GM21447 (cell line): Measurements from ENCODE around the gene MYO1C.
"Not testable (repeated sequence)": the region's sequence is repeated elsewhere in the genome, so short reads cannot be mapped to it uniquely, and the experiment has no call there.

Experiments used
- ATAC-seq: cut with Tn5 transposase; IDR thresholded peaks from one replicate; pipeline ENCODE4 v1.9.1; 2021; ENCODE audit not compliant: unreplicated experiment

MYO1C gene, protein sequence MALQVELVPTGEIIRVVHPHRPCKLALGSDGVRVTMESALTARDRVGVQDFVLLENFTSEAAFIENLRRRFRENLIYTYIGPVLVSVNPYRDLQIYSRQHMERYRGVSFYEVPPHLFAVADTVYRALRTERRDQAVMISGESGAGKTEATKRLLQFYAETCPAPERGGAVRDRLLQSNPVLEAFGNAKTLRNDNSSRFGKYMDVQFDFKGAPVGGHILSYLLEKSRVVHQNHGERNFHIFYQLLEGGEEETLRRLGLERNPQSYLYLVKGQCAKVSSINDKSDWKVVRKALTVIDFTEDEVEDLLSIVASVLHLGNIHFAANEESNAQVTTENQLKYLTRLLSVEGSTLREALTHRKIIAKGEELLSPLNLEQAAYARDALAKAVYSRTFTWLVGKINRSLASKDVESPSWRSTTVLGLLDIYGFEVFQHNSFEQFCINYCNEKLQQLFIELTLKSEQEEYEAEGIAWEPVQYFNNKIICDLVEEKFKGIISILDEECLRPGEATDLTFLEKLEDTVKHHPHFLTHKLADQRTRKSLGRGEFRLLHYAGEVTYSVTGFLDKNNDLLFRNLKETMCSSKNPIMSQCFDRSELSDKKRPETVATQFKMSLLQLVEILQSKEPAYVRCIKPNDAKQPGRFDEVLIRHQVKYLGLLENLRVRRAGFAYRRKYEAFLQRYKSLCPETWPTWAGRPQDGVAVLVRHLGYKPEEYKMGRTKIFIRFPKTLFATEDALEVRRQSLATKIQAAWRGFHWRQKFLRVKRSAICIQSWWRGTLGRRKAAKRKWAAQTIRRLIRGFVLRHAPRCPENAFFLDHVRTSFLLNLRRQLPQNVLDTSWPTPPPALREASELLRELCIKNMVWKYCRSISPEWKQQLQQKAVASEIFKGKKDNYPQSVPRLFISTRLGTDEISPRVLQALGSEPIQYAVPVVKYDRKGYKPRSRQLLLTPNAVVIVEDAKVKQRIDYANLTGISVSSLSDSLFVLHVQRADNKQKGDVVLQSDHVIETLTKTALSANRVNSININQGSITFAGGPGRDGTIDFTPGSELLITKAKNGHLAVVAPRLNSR

DNA sequence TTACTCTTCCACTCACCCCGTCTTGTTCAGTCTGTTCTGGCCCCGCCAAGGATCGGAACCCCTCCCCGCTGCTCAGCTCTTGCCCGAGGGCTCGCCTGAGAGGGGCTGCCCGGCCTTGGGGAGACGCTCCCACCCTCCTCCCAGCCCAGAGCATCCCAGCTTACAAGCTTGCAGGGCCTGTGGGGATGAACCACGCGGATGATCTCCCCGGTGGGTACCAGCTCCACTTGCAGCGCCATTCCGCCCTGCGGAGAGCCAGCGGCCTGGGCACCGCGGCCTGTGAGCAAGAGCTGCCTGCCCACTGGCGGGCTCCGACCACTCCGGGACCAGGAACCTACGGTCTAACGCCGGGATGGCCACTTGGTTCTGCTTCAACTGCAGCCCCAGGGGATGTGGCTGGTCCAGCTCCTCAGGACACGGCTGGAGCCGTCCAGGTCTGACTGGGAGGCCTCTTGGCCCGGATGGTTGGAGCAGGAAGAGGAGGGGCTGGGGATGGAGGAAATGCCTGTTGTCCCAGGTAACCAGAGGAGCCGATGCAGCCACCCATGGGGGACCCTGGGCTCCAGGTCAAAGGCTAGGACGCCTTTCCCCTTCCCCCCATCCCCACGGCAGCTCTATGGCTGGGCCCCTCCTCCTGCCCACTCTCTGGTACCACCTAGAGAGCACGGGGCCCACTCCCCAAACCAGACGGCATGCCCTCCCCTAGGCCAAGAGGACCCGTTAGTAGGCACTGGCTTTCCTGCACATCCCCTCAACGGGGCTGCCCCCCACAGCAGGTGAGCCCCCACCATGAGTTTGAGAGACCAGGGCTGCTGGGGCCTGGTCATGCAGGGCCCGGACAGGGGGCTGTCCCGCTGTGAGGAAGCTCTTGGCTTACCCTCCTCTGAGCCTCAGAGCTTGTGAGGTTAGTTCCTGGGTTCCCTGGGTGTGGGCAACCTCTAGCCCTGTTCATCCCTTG is at the start of gene MYO1C:
MYO1C (minus strand) TSS at position 438 of the 958 bp plus-strand sequence; CDS start at position 239, 199 bp downstream.
- ATAC-seq: no peak

DNA sequence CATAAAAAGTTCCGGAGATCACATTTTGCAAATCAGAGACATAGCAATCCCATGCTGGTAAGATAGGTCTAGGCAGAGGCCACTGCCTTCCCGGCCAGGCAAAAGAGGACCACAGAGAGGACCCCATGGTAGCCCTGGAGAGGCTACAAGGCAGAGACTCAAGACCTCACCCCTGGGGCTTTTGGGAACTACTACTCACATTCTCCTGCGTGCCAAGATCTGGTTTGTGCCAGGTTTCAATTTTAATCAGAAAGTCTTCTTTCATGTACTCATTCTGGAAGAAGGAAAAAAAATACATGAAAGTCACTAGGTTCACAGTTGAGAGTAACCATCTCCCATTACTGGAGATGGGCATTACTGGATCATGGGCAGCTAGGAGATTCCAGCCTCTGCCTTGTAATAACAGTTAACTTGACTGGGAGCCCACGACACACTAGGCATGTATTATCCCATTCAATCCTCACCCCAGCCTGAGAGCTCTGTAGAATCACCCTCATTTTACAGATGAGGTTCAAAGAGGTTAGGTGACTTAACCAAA is 49.0 kb upstream of the MYO1C start:
- ATAC-seq: no peak

DNA sequence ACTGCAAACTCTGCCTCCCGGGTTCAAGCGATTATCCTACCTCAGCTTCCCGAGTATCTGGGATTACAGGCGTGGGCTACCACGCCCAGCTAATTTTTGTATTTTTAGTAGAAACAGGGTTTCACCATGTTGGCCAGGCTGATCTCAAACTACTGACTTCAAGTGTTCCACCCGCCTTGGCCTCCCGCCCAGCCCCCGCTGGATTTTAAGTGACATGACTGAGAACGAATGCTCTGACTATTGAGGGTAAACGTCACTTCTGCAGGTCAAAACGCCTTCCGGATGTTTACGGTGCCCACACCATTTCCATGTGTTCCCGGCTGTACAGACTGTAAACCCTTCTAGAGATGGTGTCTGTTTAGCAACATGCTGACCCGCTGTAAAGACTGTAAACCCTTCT is 47.3 kb upstream of the MYO1C start:
- ATAC-seq: no peak

DNA sequence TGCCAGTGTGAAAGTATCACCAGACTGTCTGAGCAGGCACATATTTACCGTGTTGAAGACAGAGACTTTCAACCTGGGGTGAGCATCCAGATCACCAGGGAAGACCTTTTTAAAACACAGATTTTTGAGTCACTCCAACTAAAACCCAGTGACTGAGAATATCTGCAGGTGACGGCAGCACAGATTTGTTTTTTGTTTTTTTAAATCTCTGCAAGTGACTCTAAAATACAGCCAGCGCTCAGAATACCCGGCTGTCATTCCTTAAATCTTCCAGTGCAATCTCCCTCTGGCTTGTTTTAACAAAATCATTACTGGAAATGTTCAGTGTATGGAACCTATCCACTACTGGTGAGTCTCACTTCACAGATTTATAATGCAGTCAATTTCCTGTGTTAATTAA is 43.3 kb upstream of the MYO1C start:
- ATAC-seq: no peak

DNA sequence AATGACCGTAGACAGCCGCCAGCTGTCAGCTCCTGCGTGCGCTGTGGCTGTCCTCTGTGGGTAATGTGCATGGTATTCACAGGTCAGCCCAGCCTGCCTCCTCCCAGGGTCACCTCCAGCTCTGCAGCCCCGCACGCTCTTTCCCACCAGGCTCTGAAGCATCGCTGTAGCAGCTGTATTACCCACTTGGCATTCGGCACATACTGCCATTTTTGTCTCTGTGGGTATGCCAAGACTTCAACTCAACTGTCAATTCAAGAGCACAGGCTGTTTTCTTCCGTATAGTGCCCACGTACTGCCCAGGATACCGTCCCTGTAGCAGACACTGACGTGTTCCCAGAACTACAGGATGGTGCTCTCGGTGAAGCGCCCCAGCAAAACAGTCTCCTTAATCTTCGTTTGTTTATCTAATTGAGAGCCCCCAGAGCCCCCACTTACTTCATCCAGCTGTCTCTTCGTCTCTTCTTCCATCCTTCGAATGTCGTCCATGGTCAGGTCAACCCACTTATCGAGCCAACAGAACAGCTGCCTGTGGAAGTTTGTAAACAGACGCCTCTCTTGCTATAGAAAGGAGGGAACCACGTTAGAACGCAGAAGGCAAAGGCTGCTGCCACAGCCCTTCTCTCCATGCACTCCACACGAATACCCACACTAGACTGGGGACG is 41.3 kb upstream of the MYO1C start:
- no peak for ATAC-seq

DNA sequence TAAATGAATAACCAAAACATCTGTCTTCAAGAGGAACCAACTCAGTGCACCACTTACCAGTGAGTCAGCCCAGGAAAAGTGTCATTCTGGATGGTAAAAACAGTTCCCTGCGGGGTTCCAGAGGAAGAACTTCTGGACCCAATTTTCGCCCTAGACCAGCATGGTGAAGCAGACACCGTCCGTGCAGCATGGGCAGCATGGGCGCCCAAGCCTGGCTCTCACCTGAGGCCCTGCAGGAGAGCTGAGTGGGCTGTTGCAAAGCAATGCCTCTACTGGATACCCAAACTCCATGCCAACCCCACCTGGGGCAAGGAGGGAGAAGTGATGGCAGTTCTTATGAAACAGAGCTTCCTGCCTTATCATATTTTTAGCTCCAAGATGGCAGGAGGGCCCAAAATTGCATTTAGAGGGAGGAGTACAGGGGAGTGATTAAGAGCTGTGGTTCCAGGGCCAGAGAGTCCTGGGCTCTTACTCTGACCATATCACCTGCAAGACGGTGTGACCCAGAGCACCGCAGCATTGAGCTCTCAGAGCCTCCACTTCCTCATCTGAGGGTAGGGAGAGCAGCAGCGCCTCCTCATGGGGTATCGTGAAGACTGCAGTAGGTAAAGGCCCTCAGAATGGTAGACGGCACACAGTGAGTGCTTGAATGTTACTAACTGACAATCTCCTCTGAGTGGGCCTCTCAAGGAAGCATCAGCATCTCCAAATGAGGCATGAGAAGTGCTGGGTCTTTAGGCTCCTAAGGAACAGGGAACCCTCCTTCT is 40.5 kb upstream of the MYO1C start:
- ATAC-seq: no peak

DNA sequence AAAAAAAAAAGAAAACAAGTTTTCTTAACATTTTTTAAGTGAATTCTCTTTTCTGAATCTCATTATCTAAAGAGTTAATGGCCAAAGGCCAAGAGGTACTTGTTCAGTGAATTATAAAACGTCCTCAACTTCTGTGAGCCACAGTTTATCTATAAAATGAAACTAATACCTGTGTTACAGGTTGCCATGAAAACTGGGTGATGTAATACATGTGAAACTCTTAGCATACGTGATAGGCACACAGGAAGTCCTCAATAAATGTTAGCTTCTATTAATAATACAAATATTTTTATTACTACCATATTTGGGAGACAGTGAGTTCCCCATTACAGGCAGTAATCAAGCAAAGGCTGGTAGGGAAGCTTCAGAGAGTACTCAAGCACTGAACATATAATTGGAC is 37.4 kb upstream of the MYO1C start:
- no peak for ATAC-seq

DNA sequence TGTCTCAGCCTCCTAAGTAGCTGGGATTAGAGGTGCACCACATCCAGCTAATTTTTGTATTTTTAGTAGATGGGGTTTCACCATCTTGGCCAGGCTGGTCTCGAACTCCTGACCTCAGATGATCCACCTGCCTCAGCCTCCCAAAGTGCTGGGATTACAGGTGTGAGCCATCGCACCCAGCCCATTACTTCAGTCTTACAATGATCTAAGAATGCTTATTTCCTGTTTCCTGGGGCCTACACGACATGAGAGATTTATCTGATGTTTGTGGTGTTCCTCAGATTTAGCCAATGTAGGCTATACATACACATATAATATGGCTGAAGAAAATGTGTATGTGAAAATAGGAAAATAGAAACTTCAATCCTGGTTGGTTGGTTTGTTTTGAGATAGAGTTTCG is 34.4 kb upstream of the MYO1C start:
- ATAC-seq: not testable (repeated sequence)

DNA sequence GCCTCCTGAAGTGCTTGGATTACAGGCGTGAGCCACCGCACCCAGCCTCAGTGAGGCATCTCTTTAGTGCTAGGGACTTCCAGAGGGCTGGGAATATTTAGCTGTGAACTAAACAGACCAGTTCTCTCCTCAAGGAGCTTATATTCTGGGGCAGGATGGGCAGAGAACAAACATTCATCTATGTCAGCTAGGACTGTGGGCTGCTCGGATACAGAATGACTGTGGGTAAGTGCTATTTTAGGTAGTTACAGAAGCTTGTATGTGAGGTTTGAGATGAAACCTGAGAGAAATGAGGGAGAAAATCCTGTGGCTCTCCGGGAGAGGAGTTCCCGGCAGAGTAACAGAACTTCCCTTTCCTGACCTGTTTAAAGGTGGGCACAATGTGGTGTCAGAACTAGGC is 30.1 kb upstream of the MYO1C start:
- ATAC-seq: no peak

DNA sequence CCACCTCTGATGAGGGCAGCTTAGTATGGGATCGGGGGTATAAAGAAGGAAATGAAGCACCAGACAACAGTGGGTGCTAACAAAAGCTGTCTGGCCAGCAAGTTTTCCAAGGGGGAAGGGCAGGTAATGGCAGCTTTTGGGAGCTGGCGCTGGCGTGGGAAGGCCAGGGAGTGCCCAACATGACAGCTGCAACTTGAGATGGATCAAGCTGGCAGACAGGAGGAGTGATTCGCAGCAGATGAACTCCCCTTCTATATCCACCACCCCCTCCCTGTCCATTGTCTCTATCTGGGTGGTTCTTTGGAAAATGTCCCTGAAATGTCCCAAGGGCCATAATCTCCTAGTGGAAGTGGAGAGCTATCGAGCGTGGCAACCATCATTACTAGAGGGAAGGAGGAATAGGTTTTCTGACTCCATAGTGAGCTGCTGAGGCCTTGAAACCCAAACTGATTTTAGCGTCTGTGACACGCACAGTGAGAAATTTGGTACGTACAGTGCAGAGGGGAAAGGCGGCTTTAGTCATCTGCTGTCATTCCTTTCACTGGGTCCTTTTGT is 28.7 kb upstream of the MYO1C start:
- ATAC-seq: no peak

DNA sequence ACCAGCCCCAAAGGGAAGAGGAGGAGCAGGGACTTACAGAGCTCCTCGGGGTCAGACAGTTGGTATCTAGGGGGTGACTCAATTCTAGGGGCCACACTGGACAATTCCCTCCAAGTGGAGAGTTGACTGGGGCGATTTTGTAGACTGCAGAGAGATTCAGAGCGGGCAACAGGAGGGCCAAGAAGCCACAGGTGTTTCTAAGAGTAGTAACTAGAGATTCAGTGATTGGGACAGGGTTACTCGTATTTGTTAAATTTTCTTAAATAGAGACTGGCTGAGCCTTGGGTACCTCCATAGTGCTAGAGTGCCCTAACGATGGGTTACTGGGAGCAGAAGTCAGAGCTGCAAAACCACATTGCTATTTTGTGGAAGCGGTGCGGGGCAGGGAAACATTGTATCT is 27.2 kb upstream of the MYO1C start:
- ATAC-seq: no peak

DNA sequence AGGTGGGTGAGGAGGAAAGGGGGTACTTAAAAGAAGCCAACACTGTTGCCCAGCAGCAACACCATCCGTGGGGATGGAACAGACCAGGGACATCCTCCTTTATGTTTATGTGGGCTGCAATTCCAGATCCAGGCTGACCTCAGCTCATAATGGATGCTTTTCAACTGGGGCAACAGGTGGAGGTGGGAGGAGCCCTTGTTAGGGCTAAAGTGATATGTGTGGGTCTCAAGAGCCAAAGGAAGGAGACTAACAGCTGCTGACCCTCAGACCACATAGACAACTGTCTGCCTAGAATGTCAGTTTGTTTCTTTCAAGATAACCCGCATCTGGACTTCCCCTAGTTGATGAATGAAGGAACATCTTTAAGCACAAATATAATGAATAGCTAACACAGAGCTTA is 25.9 kb upstream of the MYO1C start:
- no peak for ATAC-seq

DNA sequence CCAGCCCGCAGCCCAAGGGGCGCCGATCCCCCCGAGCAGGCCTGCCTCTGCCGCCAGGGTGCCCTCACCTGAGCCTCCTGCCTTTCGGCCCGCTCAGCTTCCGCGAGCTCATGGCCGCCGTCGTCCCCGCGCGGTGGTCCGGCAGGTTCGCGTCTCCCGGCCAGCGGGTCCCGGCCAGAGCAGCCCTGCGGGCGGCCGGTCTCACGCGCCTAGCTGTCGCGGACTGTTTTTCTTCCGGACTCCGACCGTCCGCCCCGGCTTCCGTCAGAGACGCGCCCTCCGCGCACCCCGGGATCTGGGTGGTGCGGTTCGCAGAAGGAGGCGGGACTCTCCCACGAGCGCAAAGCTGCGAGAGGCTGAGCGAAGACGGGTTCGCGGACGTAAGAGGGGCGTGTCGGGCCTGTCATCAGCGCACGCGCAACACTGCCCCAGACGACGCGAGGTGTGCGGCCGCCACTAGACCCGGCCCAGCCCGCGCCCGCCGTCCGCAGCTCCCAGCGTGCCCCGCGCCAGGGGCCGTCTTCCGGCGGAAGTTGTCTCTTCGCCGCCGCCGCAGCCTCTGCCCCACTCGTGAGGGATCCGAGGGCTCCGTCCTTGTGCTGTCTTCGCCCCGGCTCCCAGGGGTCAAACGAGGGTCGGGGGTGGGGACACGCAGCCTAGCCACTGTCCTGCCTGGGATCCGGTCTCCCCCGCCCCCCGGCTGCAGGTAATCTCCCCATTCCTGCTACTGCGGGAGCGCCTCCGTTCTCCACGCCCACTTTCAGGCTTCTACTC is 24.1 kb upstream of the MYO1C start, which contains the start of gene INPP5K:
INPP5K (minus strand) TSS at position 225 of the 774 bp plus-strand sequence; CDS start at position 112, 113 bp downstream.
- ATAC-seq: peak; percentile 80

DNA sequence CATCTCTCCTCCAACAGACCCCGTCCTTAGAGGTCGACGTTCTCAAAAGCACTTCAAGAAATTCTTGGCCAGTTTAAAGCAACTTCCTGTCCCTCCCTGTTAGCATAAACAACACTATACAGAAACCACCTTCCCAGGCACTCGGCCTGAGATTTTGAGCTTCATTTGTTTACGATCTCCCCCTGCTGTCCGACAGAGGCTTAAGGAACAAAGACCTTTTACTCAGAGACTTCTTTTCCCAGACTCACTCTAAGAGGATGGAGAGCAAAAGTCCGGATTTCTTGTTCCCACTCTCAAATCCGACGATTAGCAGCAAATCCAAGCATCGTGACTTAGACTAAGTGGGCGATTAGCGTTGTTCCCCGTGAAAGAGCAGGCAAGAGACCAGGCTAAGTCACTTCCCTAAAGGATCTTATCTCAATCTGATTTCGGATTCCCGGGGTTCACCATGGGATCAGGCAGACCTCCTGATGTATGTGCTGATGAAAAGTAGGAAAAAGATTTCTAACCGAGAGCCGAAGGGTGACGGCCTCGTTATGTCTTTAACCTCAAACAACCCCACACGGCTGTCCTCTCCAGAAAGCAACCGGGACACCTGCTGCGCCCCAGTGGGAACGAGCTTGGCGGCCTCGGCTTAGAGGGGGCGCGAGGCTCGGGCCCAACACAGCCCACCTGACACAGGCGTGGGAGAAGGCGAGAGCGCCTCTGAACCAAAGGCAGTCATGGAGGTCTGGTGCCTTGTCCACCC is 23.3 kb upstream of the MYO1C start:
- peak; percentile 6 for ATAC-seq

DNA sequence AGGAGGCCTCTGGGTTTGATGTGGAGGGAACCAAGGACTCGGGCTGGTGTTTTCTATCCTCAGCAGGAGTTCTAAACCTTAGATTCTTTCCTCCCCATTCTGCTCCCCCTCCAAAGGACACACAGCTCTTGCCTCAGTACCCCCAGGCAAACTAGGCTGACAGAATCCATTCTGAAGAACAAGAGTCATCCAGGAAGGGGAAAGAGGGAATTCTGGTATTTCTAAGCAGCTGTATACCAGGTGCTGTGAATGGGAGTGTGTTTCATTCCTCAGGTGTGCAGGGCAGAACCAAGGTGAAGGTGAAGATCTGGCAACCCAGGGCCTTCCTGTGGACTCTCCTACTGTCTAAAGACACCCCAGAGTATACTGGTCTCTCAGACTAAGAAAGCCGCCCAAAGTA is 19.9 kb upstream of the MYO1C start:
- ATAC-seq: no peak

DNA sequence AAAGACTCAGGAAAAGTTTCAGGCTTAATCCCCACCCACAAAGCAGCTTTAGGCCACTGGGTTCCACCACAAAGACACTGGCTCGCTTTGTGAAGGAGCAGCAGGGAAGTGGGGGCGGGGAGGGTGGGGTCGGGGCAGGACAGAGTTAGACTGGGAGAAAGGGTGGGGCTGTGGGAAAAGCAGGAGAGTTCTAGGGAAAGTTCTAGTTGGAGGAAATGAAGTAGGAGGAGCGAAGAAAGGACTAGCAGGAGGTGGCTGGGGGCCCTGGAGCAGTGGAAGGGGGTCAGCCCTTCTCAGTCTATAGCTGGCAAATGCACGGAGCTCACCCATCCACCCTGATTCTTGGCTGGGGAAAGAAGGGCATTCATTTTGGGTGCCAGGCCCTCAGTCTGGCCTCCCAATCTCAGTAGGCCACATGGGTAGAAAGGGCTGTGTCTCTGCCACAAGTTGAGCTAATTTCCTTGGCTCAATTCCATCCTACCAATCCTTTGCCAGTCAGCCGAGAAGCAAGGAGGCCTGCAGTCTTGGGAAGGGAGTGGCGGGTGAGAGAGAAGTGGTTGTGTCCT is 19.4 kb upstream of the MYO1C start:
- no peak for ATAC-seq

DNA sequence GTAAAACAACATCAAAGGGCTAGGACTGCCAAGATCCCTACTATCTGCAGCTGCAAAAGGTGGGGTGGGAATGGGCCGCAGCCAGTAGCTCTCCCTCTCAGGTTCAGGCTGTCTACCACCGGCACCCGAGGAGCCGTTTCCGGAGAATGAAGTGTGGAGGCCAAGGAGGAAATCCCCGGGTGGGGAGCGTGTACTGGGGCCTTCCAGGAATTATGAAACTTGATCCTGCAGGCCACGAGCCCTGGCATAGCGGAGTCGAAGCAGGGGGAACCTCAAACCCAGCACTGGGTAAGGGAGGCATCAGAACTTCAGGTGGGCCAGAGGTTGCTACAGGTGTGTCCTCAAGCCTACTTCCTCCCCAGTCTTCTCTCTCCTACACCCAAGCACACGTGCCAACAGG is 18.8 kb upstream of the MYO1C start:
- no peak for ATAC-seq
